ENCODE measurements around the gene IL22. TPM values are rescaled to one million over a fixed set of nuclear protein-coding genes. Genes with fewer than 3 reads are reported as not detected.

The IL22 gene, protein sequence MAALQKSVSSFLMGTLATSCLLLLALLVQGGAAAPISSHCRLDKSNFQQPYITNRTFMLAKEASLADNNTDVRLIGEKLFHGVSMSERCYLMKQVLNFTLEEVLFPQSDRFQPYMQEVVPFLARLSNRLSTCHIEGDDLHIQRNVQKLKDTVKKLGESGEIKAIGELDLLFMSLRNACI
- polyA plus RNA-seq (ENCODE audit: insufficient read length in 10 of 10): not detected
- long read RNA-seq, donor 1: 0 reads
- long read RNA-seq, donor 2: 0 reads
- long read RNA-seq, donor 3: 0 reads
- long read RNA-seq, donor 4: 0 reads
- long read RNA-seq, donor 5: 0 reads
- long read RNA-seq, donor 6: 0 reads
- long read RNA-seq, donor 7: 0 reads
- long read RNA-seq, donor 8: 0 reads
- long read RNA-seq, donor 9: 0 reads

GRCh38 chr12:68253504-68253903 lies at the start of gene IL22:
Gene IL22 (minus strand): TSS chr12:68253604. CDS start chr12:68253448, 156 bp downstream.
- DNase-seq: no peak

DNA sequence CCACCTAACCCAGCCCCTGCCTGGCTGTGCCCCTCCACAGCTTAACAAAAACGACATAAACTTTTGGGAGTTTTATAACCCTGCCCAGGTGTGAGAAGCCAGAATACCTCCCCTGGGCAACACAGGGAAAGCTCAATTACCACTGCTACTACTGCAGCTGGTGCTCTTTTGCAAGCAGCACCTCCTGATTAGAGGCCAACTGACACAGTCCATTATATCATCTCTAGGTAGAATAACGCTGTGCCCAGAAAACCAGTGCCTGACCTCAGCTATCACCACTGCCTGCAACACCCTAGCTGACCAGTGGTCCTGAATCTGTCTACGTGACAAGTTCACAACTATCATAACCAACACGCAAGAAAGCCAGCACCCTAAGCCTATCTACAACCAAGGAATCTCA lies 44.5 kb upstream of the IL22 start:
- no peak for DNase-seq

DNA sequence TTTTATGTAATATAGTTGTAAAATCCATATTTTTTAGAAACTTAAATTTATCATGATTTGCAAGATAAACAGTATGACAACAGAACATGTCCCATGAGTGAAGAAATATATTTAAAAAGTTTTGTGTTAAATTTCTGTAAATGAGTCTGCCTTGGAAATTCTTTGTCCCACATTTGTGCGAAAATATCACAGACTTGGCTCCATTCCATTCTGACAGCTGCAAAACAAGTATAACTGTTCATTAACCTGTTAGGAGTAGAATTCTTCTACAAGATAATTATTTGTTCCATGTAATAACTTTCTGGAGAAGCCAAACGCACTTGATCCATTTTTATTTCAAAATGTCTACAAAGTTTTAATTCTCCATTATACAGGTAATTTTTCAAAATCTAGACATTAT lies 40.8 kb upstream of the IL22 start:
- peak; percentile 24 to 47 (median 25) for DNase-seq

- DNase-seq: no peak
These were observed 39.9 kb upstream of the IL22 start for GRCh38 chr12:68293347-68293746.

DNA sequence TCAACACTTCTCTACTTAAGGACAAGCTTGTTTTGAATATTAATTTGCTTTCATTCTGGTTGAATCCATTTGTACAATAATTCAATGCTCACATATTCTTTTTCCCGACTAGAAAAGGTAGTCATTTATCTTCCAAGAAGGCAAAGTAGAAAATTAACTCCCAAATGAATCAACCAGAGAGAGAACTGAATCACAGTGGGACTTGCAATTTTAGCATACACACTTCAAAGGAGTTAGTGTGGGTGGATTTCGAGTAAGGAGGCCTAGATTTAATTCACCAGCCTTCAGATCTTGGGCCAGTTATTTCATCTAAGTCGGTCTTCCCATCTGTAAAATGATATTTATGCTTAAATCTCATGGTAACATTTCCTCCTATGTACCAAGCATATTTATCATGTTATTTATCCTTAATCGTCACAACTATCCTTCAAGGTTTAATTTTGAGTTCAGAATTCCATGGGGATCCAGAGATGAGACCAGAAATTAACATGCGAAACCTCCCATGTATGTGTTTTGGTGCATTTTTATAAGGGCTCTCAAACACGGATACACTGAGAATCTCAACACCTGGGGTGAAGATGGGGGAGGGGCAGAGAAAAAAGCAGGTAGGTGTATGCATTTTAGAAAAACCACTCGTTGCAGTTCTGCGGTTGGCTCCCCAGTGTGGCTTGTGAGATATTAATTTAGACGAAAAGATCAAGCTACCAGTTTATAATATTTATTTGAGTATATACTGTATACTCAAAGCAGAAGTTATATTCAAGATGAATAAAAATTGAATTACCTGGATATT lies 38.9 kb upstream of the IL22 start:
- DNase-seq: no peak

DNA sequence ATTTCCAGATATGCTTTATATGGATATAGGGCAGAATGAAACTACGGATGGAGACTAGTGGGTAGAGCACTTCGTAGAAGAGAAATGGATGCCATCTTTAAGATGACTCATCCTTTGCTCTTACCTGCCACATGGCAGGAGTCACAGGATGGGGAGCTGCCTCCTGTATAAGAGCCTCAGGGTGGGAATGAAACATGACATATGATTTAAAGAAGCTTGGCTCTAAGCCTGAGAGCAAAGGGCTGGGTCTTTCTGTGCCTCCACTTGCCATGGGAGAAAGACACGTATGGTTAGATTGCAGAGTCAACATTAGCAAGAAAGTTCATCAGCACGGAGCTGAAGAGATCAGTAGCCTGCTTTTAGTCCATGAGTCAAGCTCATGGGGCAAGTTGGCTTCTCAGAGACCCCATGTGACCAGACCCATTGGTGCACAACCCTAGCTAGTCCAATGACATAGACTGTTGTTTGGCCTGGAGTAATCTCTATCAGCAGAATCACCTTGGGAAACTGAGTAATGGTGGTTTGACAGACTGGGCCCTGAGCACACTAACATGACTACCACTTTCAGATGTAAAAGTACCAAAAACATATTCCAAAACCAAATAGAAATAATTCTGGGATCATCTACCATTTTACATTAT lies 38.1 kb upstream of the IL22 start:
- DNase-seq: no peak

GRCh38 chr12:68290126-68290525 lies 36.7 kb upstream of the IL22 start:
- DNase-seq: no peak

DNA sequence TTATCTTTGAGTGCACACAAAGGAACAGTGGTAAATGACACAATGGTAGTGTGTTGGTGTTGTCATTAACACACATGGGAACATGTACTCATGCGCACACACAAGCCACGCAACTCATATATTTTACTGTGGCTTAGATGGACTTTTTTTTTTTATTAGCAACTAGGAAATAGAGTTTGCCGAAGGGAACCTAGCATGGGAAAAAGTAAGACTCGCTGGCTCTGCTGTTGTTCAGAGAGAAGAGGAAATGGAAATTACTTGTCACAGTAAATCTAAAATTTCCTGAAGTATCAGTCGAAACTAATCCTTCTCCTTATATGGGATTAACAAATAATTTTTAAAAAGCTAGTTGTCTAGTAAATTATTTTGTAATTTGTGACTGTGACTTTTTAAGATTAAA lies 33.7 kb upstream of the IL22 start:
- DNase-seq: no peak

DNA sequence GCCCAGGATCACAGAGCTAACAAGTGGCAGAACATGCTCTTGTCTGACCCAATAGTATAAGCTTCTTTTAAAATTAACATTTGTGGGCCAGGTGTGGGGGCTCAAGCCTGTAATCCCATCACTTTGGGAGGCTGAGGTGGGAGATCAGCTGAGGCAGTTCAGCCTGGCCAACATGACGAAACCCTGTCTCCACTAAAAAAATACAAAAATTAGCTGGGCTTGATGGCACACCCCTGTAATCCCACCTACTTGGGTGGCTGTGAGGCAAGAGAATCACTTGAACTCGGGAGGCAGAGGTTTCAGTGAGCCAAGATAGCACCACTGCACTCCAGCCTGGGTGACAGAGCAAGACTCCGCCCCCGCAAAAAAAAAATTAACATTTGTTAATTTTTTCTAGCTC lies 33.0 kb upstream of the IL22 start:
- DNase-seq: no peak

DNA sequence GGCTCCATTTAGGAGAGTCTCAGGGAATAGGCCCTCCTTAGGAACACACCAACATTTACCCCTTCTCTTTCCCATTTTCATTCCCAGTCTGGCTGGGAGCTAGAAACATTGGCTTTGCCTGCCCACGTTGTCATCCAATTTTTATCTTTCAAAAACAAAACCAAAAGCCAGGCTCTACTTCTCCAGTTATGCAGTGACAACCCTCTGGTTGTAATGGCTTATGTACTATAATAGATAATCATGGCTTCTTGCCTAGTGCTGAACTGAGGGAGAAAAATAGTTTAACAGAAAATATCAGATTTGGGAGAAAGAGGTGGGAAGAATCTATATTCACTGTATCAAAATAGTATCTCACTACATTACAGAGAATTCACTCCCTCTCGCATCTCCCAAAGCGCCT lies 32.1 kb upstream of the IL22 start:
- DNase-seq: no peak

- DNase-seq: no peak
These were observed 28.1 kb upstream of the IL22 start for GRCh38 chr12:68281322-68282077.

DNA sequence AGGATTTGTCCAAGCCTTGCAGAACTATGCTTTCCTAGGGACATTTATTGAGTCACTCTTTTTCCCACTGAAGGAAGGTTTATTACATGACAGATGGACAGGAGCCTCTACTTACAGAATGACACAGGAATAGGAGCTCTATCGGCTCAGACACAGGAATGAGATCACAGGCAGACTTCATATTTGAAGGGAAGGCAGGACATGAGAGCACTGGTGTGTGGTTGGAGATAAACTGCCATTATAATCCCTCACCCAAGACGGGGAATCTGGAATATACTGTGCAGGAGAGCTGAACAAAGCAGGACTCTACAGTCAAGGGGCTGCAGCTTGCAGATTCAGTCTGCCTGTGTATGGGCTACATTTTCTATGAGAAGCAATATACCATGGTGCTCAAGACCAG lies 26.8 kb upstream of the IL22 start:
- no peak for DNase-seq

DNA sequence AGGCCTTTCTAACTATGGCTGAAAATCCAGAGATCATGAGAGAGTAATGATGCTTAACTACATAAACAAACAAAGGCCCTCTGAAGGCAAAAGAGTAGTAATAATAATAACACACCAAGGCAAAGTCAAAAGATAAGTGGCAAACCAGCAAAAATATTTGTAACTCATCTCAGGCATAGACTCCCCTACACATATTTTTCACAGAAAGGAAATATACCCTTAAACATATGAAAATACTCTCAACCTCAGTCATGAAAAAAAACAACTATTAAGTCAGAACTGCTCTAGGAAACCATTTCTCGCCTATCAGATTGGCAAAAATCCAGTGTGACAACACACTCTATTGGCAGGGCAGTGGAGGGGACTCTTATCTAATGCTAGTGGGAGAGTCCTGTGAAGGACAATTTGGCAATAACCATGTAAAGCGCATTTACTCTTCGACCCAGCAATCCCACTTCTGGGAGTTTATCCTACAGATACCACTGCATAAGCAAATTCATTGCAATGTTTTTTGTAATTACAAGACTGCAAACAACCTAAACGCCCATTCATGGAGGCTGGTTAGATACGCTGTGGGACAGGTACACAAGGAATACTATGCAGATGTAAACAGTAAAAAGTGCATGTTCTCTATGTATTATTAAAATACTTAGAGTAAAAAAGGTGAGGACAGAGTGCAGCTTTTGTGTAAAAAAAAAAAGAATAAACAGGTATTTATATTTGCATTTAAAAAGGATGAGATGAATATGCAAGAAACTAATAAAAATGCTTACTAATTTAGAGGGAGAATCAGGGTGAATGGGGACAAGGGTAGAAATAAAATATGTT lies 26.0 kb upstream of the IL22 start:
- DNase-seq: no peak

DNA sequence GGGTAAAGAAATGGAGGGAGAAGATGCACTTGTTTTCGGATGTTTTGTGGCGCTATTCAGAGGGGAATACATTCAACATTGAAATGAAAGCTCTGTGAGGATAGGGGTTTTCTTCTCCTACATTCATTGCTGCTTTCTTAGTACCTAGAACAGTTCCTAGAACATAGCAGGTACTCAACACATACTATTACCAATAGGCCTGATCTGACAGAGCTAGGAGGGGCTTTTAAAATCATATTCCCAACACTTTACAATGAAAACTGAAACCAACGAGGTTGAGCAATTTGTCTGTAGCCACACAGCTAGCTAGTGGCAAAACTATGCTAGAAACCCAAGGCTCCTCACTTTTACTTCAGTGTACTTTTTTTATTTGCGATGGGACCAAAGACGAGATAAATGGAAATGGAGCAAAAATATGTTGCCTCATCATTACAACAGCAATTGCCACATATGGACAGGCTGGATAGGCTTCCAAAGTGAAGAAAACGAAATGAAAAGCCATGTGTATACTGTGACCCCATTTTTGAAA lies 23.1 kb upstream of the IL22 start:
- no peak for DNase-seq

DNA sequence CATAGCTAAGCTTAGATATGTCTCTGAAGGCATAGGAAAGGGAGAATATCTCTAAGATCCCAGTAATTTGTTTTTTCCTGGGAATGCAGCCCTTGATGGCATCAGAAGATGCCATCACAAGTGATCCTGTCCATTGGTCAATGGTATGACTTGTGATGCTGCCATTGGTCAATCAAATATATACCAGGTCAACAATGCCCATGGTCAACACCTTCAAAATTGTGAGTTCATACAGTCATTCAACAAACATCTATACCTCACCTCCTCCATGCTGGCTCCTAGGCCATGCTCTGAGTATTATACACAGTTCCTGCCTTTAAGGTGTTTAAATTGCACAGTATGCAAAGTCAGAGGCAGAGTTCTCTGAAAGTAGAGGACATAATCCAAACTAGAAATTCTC lies 19.3 kb upstream of the IL22 start:
- no peak for DNase-seq

GRCh38 chr12:68271346-68271745 lies 17.9 kb upstream of the IL22 start:
- DNase-seq: no peak

DNA sequence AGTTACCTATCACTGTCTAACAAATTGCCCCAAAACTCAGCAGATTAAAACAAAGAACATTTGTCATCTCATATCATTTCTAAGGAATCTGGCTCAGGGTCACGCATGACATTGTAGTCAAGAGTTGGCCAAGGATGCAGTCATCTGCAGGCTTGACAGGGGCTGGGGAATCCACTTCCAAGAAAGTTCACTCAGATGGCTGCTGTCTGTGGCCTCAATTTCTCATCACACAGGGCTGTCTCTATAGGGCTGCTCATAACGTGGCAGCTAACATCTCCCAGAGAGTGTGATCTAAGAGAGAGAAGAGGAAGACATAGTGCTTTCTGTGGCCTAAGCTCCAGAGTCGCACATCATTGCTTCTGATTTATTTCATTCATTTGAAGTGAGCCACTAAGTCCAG lies 17.0 kb upstream of the IL22 start:
- DNase-seq: no peak

- no peak for DNase-seq
These were observed 16.4 kb upstream of the IL22 start for GRCh38 chr12:68269779-68270178.

GRCh38 chr12:68268967-68269366 lies 15.6 kb upstream of the IL22 start:
- DNase-seq: no peak

GRCh38 chr12:68267892-68268396 lies 14.5 kb upstream of the IL22 start:
- peak in 1 of 3 donors; percentile 83 for DNase-seq

DNA sequence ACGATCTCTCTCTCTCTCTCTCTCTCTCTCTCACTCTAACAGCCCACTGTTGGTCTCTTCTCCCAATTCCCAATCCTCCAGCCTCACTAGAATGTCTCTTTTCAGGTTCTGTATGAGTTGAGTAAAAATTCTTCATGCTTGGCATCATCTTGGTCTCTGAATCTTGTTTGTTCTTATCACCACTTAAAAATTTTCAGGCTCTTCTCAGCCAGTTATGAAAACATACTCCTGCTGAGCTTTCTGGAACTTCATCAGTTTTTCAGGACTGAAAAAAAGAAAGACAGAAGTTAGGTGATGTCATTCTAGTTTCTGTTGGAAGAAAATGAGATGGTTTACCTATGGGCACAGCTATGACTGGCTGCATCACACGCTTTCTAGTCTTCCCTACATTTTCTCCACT lies 11.5 kb upstream of the IL22 start:
- DNase-seq: peak in 1 of 3 donors; percentile 68

Data from muscle of back (tissue), 13 donors.